HL-60 (cell line): ENCODE measurements around the gene KLHL26.

Experiments
- DNase-seq, 2 experiments: peaks; one replicate each; pipeline ENCODE4 v3.0.0-alpha.2; 2010 to 2020; ENCODE audit warnings: low read depth in 1 of 2, low spot score in 1 of 2
- H3K27ac ChIP-seq: fragments of 250-450 bp; sonication (Bioruptor Pico); replicated peaks from 2 replicates; pipeline ENCODE4 v1.5.1; 2020; ENCODE audit warnings: mild to moderate bottlenecking, moderate library complexity
- H3K27me3 ChIP-seq: fragments of 250-450 bp; sonication (Bioruptor Pico); 2 replicates; pipeline ENCODE4 v1.5.1; 2021; ENCODE audit warnings: mild to moderate bottlenecking, moderate library complexity; ENCODE audit not compliant: insufficient read depth, poor library complexity, severe bottlenecking
- H3K4me3 ChIP-seq: replicated peaks from 2 replicates; pipeline ENCODE4 v1.5.1; 2011; ENCODE audit warnings: mild to moderate bottlenecking, control low read depth, low read length; ENCODE audit not compliant: insufficient read depth
- CTCF ChIP-seq: IDR thresholded peaks from one replicate; pipeline ENCODE4 v1.5.1; 2011; ENCODE audit warnings: low read length, control low read depth, inconsistent platforms; ENCODE audit not compliant: insufficient read depth
- GABPA ChIP-seq: IDR thresholded peaks from 2 replicates; pipeline ENCODE4 v1.6.1; 2012; ENCODE audit warnings: low read depth
- POLR2AphosphoS5 ChIP-seq: IDR thresholded peaks from 2 replicates; pipeline ENCODE4 v1.6.1; 2012; ENCODE audit warnings: low read depth
- REST ChIP-seq: IDR thresholded peaks from 2 replicates; pipeline ENCODE4 v1.6.1; 2012; ENCODE audit warnings: low read depth; ENCODE audit not compliant: insufficient replicate concordance
- SPI1 ChIP-seq: IDR thresholded peaks from 2 replicates; pipeline ENCODE4 v1.6.1; 2012; ENCODE audit warnings: low read depth, mild to moderate bottlenecking, borderline replicate concordance

The KLHL26 gene

GRCh38 chr19:18717601-18718000 is 80.8 kb downstream of the KLHL26 start:
- no peak overlapping the region for H3K4me3 ChIP-seq
- TF ChIP-seq SPI1 (no peak), REST (no peak), GABPA (no peak), POLR2AphosphoS5 (no peak), CTCF (no peak)
- no peak for DNase-seq
- H3K27me3 ChIP-seq = no peaks in the 10 kb centered on the region
- H3K27ac ChIP-seq = no peak overlapping the region

GRCh38 chr19:18718015-18718526 is 81.2 kb downstream of the KLHL26 start:
- TF ChIP-seq CTCF = no peak
- TF ChIP-seq REST = no peak
- no peak for TF ChIP-seq POLR2AphosphoS5
- TF ChIP-seq GABPA = no peak
- TF ChIP-seq SPI1 = no peak
- Histone ChIP-seq H3K27ac (no peak overlapping the region), H3K27me3 (no peaks in the 10 kb centered on the region), H3K4me3 (no peak overlapping the region)
- DNase-seq = peak; percentile 9 to 20

GRCh38 chr19:18718846-18719458 is 82.1 kb downstream of the KLHL26 start:
- no peak overlapping the region for H3K4me3 ChIP-seq
- no peak for TF ChIP-seq GABPA
- no peak for TF ChIP-seq REST
- TF ChIP-seq SPI1 = no peak
- no peak for TF ChIP-seq POLR2AphosphoS5
- no peak for TF ChIP-seq CTCF
- no peak overlapping the region for H3K27ac ChIP-seq
- DNase-seq = no peak
- no peaks in the 10 kb centered on the region for H3K27me3 ChIP-seq
